GM12878 (cell line): Measurements from ENCODE around the gene WSCD2. TPM values are rescaled to one million over a fixed set of nuclear protein-coding genes. Genes with fewer than 3 reads are reported as not detected.

Source experiments
- ATAC-seq: fragments of 200-7000 bp; cut with Tn5 transposase; 3 replicates; pipeline ENCODE4 v1.9.1; 2020; ENCODE audit warnings: mild to moderate bottlenecking, moderate library complexity
- BruUV-seq: library from RNA; stranded (reverse); fragments of 400-500 nt; replicated peaks from 2 replicates; lab custom pipeline; 2021; lab: Mats Ljungman, UMichigan
- CTCF ChIA-PET: fragments of 300-600 bp; sonication (Branson Sonifier 250); formaldehyde crosslinking; extraction: SDS; loops from one replicate; lab custom pipeline; 2021; ENCODE audit warnings: inconsistent platforms; lab: Yijun Ruan, JAX
- POLR2A ChIA-PET: fragments of 350-600 bp; formaldehyde crosslinking; extraction: SDS; loops from one replicate; lab custom pipeline; 2021; ENCODE audit warnings: inconsistent platforms; lab: Charles Lee
- RAD21 ChIA-PET: fragments of 300-600 bp; sonication (Branson Sonifier 250); formaldehyde crosslinking; loops from one replicate; lab custom pipeline; 2023; ENCODE audit warnings: antibody characterized with exemption; ENCODE audit not compliant: unreplicated experiment; lab: Charles Lee
- SMC1A ChIA-PET: fragments of 300-600 bp; sonication (Branson Sonifier 250); formaldehyde crosslinking; loops from one replicate; lab custom pipeline; 2023; ENCODE audit not compliant: unreplicated experiment, uncharacterized antibody; lab: Charles Lee
- DNase-seq: peaks from one replicate; pipeline ENCODE4 v3.0.0-alpha.2; 2011; ENCODE audit warnings: low read depth, low spot score
- FAIRE-seq: peaks from 3 replicates; lab custom pipeline; 2011; peaks lifted over from hg19 to GRCh38; lab: Jason Lieb, UNC
- H2AFZ ChIP-seq: 2 replicates; pipeline ENCODE4 v1.6.0; 2011; ENCODE audit warnings: low read depth, low read length, control low read depth; ENCODE audit not compliant: control insufficient read depth
- H3K27ac ChIP-seq: 2 replicates; pipeline ENCODE4 v1.5.1; 2011; ENCODE audit warnings: control low read depth; ENCODE audit not compliant: control insufficient read depth, insufficient read depth
- H3K27me3 ChIP-seq, 2 experiments: replicated peaks in 1 of 2; 2 replicates each; pipeline versions ENCODE4 v1.6.0 to v1.6.1; 2011; ENCODE audit warnings: low read length in 1 of 2; ENCODE audit not compliant: control insufficient read depth in 2 of 2, insufficient read depth in 2 of 2
- H3K36me3 ChIP-seq, 2 experiments: 2 replicates each; pipeline ENCODE4 v1.5.1; 2011; ENCODE audit warnings: low read length in 1 of 2; ENCODE audit not compliant: control insufficient read depth in 2 of 2, insufficient read depth in 2 of 2
- H3K4me1 ChIP-seq: 2 replicates; pipeline ENCODE4 v1.6.1; 2011; ENCODE audit warnings: mild to moderate bottlenecking, low read length, moderate library complexity, mixed read lengths; ENCODE audit not compliant: control insufficient read depth, insufficient read depth
- H3K4me2 ChIP-seq: 2 replicates; pipeline ENCODE4 v1.6.0; 2011; ENCODE audit warnings: control low read depth; ENCODE audit not compliant: control insufficient read depth, insufficient read depth
- H3K4me3 ChIP-seq: fragments of 200-600 bp; sonication (generic); 2 replicates; pipeline ENCODE4 v1.5.1; 2016
- H3K79me2 ChIP-seq: 2 replicates; pipeline ENCODE4 v1.6.0; 2011; ENCODE audit warnings: low read length; ENCODE audit not compliant: control insufficient read depth, insufficient read depth
- H3K9ac ChIP-seq: 2 replicates; pipeline ENCODE4 v1.8.0; 2011; ENCODE audit warnings: low read length, control low read depth, mixed read lengths; ENCODE audit not compliant: control insufficient read depth, insufficient read depth
- H3K9me3 ChIP-seq: replicated peaks from 3 replicates; pipeline ENCODE4 v1.5.1; 2011; ENCODE audit warnings: mild to moderate bottlenecking, low read length; ENCODE audit not compliant: control insufficient read depth, insufficient read depth
- H4K20me1 ChIP-seq: 2 replicates; pipeline ENCODE4 v1.6.0; 2011; ENCODE audit not compliant: control insufficient read depth, insufficient read depth
- CBFB ChIP-seq: IDR thresholded peaks from 2 replicates; pipeline ENCODE4 v1.6.1; 2016; ENCODE audit warnings: antibody characterized with exemption, low read depth
- CHD2 ChIP-seq: IDR thresholded peaks from 2 replicates; pipeline ENCODE4 v1.6.1; 2011; ENCODE audit warnings: low read depth, low read length, improper control_type of control experiment, borderline replicate concordance
- HDAC2 ChIP-seq: fragments of 200-600 bp; sonication (generic); IDR thresholded peaks from 2 replicates; pipeline ENCODE4 v1.6.1; 2017
- KDM1A ChIP-seq: fragments of 200-600 bp; sonication (generic); IDR thresholded peaks from 2 replicates; pipeline ENCODE4 v1.6.1; 2016; ENCODE audit warnings: borderline replicate concordance
- MTA2 ChIP-seq: fragments of 450-650 bp; IDR thresholded peaks from 2 replicates; pipeline ENCODE4 v1.6.1; 2016; ENCODE audit warnings: low read depth, mild to moderate bottlenecking, moderate library complexity
- NFYB ChIP-seq: IDR thresholded peaks from 2 replicates; pipeline ENCODE4 v1.6.1; 2011; ENCODE audit warnings: low read depth, mild to moderate bottlenecking, low read length, improper control_type of control experiment, moderate library complexity; ENCODE audit not compliant: insufficient read depth
- PAX8 ChIP-seq: fragments of 450-650 bp; IDR thresholded peaks from 2 replicates; pipeline ENCODE4 v1.6.1; 2017; ENCODE audit warnings: mild to moderate bottlenecking, moderate library complexity
- RELA ChIP-seq: fragments of 450-650 bp; IDR thresholded peaks from 2 replicates; pipeline ENCODE4 v1.8.0; 2014; ENCODE audit warnings: borderline replicate concordance; ENCODE audit not compliant: partially characterized antibody
- SMAD1 ChIP-seq: fragments of 450-650 bp; IDR thresholded peaks from 2 replicates; pipeline ENCODE4 v1.6.1; 2018; ENCODE audit warnings: mild to moderate bottlenecking, low read depth; ENCODE audit not compliant: partially characterized antibody
- SPI1 ChIP-seq: IDR thresholded peaks from 2 replicates; pipeline ENCODE4 v1.6.1; 2011; ENCODE audit warnings: low read depth, mild to moderate bottlenecking, low read length, moderate library complexity, borderline replicate concordance; ENCODE audit not compliant: insufficient read depth
- SUZ12 ChIP-seq: fragments of 200-600 bp; sonication (generic); IDR thresholded peaks from one replicate; pipeline ENCODE4 v1.6.1; 2018; ENCODE audit warnings: antibody characterized with exemption, mild to moderate bottlenecking; ENCODE audit not compliant: unreplicated experiment
- ZZZ3 ChIP-seq: IDR thresholded peaks from 2 replicates; pipeline ENCODE4 v1.6.1; 2011; ENCODE audit warnings: low read depth; ENCODE audit not compliant: control insufficient read depth, insufficient read length
- WGBS: methylation state at CpG from one replicate; pipeline ENCODE4 v1.1.6; 2016; ENCODE audit warnings: low lambda C conversion rate; ENCODE audit not compliant: insufficient replicate concordance, insufficient coverage; ENCODE audit errors: missing lambda C conversion rate; 5-methylcytosine and 5-hydroxymethylcytosine counted together
- in situ Hi-C: fragments of 300-500 bp; cut with MboI; formaldehyde crosslinking; loops from 9 replicates; pipeline ENCODE4 v1.14.3; 2018; ENCODE audit warnings: mixed read lengths
- intact Hi-C: fragments of 100-400 bp; cut with micrococcal nuclease; formaldehyde crosslinking; loops from one replicate; pipeline ENCODE4 v1.14.2; 2022; ENCODE audit not compliant: unreplicated experiment
- polyA plus RNA-seq, 11 experiments: library from polyadenylated mRNA; depleted of rRNA in 4 of 11; unstranded in 6 of 11; stranded (reverse) in 5 of 11; fragments of >200 nt; fragmentation: Nextera tagmentation in 4 of 11; fragmentation: Illumina TruSeq in 1 of 11; extraction: Ambion mirVana in 4 of 11; extraction: Trizol in 1 of 11; gene quantifications; 1 replicate in 1 of 11; 2 replicates in 10 of 11; pipeline versions ENCODE4 v1.2.1 to v1.2.3, GENCODE V29; 2011 to 2016; ENCODE audit warnings: inconsistent platforms in 2 of 11, missing spikeins in 2 of 11, low read depth in 1 of 11
- total RNA-seq, 4 experiments: library from RNA; depleted of rRNA in 3 of 4; stranded (reverse); fragments of >200 nt in 3 of 4; fragmentation: Illumina TruSeq in 1 of 4; extraction: Trizol in 1 of 4; gene quantifications; 2 replicates each; pipeline versions ENCODE4 v1.2.1 to v1.2.3, GENCODE V29; 2013 to 2021
- TF ChIP-seq, protein P1 (sequence below): IDR thresholded peaks from 2 replicates; pipeline ENCODE4 v1.6.1; 2012; ENCODE audit warnings: low read depth, low read length, improper control_type of control experiment
- TF ChIP-seq, protein P2 (sequence below): fragments of 450-650 bp; IDR thresholded peaks from 2 replicates; pipeline ENCODE4 v1.6.1; 2016; ENCODE audit warnings: mild to moderate bottlenecking
- TF ChIP-seq, protein P3 (sequence below): fragments of 450-650 bp; IDR thresholded peaks from 2 replicates; pipeline ENCODE4 v1.6.1; 2017; ENCODE audit warnings: antibody characterized with exemption, mild to moderate bottlenecking, moderate library complexity

Gene WSCD2
- total and polyA plus RNA-seq, 10 of the 15 experiments (the other 5 are each of a cell fraction or from before 2014, with no cell fraction given): 0.41 TPM; not detected in 9

DNA sequence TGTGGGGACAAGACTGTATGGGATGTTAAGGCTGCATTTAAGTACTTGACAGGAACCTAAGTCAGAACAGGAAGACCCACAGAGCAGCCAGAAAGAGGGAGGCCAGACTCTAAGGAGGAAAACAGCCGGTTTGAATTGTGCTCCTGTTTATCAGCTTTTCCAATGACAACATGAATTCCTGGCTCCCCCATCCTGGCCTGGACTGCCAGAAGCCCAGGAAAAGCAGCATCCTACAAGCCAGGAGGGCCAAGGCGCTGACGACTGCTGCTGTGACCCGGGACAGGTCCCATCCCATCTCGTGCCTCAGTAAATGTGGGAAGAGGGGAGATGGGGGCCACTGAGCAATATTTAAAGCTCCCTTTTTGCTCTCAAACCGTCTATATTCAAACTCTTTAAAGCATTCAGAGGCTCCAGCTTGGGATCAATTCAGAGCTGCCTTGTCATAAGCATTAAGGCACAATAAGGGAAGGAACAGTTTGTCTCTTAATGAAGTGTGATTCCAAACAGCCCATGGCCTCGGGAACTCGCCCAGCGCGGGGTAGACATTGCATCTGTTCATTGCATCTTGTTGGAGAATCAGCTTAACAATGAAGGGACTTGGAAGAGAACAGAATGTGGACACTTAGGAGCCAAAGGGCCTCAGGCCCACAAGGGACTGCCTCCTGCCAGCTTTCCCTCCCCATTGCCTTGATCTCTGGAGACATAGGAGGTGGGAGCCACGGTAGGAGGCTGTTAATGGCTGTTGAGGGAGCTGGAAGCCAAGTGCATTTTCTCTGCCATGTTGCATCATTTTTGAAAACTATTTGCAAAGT is 160.5 kb downstream of the WSCD2 start:
- WGBS: 23% methylated on average over 11 of the region's 11 CpGs
- Histone ChIP-seq H3K36me3 (peaks cover 3 to 13% of the 10 kb centered on the region in 2 experiments; a peak in 3 of 4 replicates), H3K79me2 (no peaks in the 10 kb centered on the region), H2AFZ (no peak overlapping the region), H3K9ac (no peak overlapping the region), H3K27me3 (no peaks in the 10 kb centered on the region), H3K4me3 (no peak overlapping the region), H3K4me2 (peak overlapping the region; percentile 9; the same call in 1 of the 2 replicates), H4K20me1 (no peaks in the 10 kb centered on the region), H3K9me3 (no peaks in the 10 kb centered on the region), H3K27ac (no peak overlapping the region), H3K4me1 (peaks cover 20% of the 10 kb centered on the region)
- SMC1A ChIA-PET: interaction anchor here (1.1 kb wide), 1 partner anchor 44 kb away, joined by 3 read pairs; no protein-coding TSS in a partner anchor
- no peak for DNase-seq
- BruUV-seq: no TSS peak
- ATAC-seq: no peak
- intact Hi-C loops: no loop called here
- in situ Hi-C loops: no loop called here
- POLR2A ChIA-PET: no interaction called here
- CTCF ChIA-PET: interaction anchor here (1.0 to 1.2 kb wide), 2 partner anchors 95 to 206 kb away, joined by 4 read pairs; no protein-coding TSS in a partner anchor
- no peak for FAIRE-seq
- RAD21 ChIA-PET: interaction anchor here (0.9 kb wide), 1 partner anchor 47 kb away, joined by 3 read pairs; no protein-coding TSS in a partner anchor
- TF ChIP-seq, protein P1, sequence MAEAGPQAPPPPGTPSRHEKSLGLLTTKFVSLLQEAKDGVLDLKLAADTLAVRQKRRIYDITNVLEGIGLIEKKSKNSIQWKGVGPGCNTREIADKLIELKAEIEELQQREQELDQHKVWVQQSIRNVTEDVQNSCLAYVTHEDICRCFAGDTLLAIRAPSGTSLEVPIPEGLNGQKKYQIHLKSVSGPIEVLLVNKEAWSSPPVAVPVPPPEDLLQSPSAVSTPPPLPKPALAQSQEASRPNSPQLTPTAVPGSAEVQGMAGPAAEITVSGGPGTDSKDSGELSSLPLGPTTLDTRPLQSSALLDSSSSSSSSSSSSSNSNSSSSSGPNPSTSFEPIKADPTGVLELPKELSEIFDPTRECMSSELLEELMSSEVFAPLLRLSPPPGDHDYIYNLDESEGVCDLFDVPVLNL: no peak
- TF ChIP-seq ZZZ3 (no peak), CBFB (no peak), MTA2 (no peak), PAX8 (no peak), NFYB (no peak), CHD2 (no peak), SPI1 (no peak), KDM1A (no peak), SUZ12 (no peak), SMAD1 (no peak), HDAC2 (no peak), RELA (no peak)
- TF ChIP-seq, protein P2, sequence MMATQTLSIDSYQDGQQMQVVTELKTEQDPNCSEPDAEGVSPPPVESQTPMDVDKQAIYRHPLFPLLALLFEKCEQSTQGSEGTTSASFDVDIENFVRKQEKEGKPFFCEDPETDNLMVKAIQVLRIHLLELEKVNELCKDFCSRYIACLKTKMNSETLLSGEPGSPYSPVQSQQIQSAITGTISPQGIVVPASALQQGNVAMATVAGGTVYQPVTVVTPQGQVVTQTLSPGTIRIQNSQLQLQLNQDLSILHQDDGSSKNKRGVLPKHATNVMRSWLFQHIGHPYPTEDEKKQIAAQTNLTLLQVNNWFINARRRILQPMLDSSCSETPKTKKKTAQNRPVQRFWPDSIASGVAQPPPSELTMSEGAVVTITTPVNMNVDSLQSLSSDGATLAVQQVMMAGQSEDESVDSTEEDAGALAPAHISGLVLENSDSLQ: no peak
- TF ChIP-seq, protein P3, sequence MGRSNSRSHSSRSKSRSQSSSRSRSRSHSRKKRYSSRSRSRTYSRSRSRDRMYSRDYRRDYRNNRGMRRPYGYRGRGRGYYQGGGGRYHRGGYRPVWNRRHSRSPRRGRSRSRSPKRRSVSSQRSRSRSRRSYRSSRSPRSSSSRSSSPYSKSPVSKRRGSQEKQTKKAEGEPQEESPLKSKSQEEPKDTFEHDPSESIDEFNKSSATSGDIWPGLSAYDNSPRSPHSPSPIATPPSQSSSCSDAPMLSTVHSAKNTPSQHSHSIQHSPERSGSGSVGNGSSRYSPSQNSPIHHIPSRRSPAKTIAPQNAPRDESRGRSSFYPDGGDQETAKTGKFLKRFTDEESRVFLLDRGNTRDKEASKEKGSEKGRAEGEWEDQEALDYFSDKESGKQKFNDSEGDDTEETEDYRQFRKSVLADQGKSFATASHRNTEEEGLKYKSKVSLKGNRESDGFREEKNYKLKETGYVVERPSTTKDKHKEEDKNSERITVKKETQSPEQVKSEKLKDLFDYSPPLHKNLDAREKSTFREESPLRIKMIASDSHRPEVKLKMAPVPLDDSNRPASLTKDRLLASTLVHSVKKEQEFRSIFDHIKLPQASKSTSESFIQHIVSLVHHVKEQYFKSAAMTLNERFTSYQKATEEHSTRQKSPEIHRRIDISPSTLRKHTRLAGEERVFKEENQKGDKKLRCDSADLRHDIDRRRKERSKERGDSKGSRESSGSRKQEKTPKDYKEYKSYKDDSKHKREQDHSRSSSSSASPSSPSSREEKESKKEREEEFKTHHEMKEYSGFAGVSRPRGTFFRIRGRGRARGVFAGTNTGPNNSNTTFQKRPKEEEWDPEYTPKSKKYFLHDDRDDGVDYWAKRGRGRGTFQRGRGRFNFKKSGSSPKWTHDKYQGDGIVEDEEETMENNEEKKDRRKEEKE: no peak
